Neuronal stem cell (in vitro differentiated cells): Measurements from ENCODE around the gene TSPYL1.
"Not testable (repeated sequence)": the region's sequence is repeated elsewhere in the genome, so short reads cannot be mapped to it uniquely, and the experiment has no call there.

Experiments used
- DNase-seq: peaks from one replicate; pipeline ENCODE4 v3.0.0-alpha.2; 2013; ENCODE audit warnings: low spot score
- H2AFZ ChIP-seq: one replicate; pipeline ENCODE4 v1.6.1; 2013; ENCODE audit warnings: mild to moderate bottlenecking, low read length, inconsistent platforms
- H2AK5ac ChIP-seq: 2 replicates; pipeline ENCODE4 v1.6.1; 2013; ENCODE audit warnings: low read depth, mild to moderate bottlenecking, inconsistent platforms, low read length, moderate library complexity, mixed read lengths
- H2BK120ac ChIP-seq: 2 replicates; pipeline ENCODE4 v1.6.1; 2013; ENCODE audit warnings: low read depth, mild to moderate bottlenecking, inconsistent platforms, low read length, moderate library complexity, mixed read lengths
- H2BK12ac ChIP-seq: one replicate; pipeline ENCODE4 v1.6.1; 2013; ENCODE audit warnings: low read length, inconsistent platforms
- H2BK15ac ChIP-seq: 2 replicates; pipeline ENCODE4 v1.6.1; 2013; ENCODE audit warnings: mild to moderate bottlenecking, low read length, inconsistent platforms, mixed read lengths
- H2BK5ac ChIP-seq: one replicate; pipeline ENCODE4 v1.6.1; 2013; ENCODE audit warnings: inconsistent platforms, mild to moderate bottlenecking, low read length, moderate library complexity
- H3K14ac ChIP-seq: one replicate; pipeline ENCODE4 v1.6.1; 2013; ENCODE audit warnings: low read length, inconsistent platforms
- H3K18ac ChIP-seq: 2 replicates; pipeline ENCODE4 v1.6.1; 2013; ENCODE audit warnings: low read length, inconsistent platforms
- H3K23ac ChIP-seq: 2 replicates; pipeline ENCODE4 v1.6.1; 2013; ENCODE audit warnings: low read depth, mild to moderate bottlenecking, mixed read lengths, low read length, inconsistent platforms; ENCODE audit not compliant: poor library complexity
- H3K27ac ChIP-seq: replicated peaks from 3 replicates; pipeline ENCODE4 v1.5.1; 2013; ENCODE audit warnings: low read length, inconsistent platforms
- H3K27me3 ChIP-seq, 3 experiments: 2 replicates each; pipeline ENCODE4 v1.6.1; 2013; ENCODE audit warnings: low read length in 3 of 3, mild to moderate bottlenecking in 2 of 3, inconsistent platforms in 1 of 3, low read depth in 1 of 3, mixed read lengths in 1 of 3, moderate library complexity in 1 of 3; ENCODE audit not compliant: control insufficient read depth in 3 of 3, insufficient read depth in 3 of 3
- H3K36me3 ChIP-seq, 2 donors: replicated peaks in 1 of 2; 2 replicates each; pipeline ENCODE4 v1.6.1; 2013; ENCODE audit warnings: low read length in 2 of 2; ENCODE audit not compliant: control insufficient read depth in 2 of 2, insufficient read depth in 2 of 2
- H3K4ac ChIP-seq: 2 replicates; pipeline ENCODE4 v1.6.1; 2013; ENCODE audit warnings: inconsistent platforms, mild to moderate bottlenecking, low read length, moderate library complexity
- H3K4me1 ChIP-seq, 2 donors: 1 replicate in 1 of 2; 2 replicates in 1 of 2; pipeline ENCODE4 v1.6.1; 2013; ENCODE audit warnings: low read length in 2 of 2, low read depth in 1 of 2; ENCODE audit not compliant: control insufficient read depth in 2 of 2, insufficient read depth in 1 of 2
- H3K4me2 ChIP-seq: one replicate; pipeline ENCODE4 v1.6.1; 2013; ENCODE audit warnings: mild to moderate bottlenecking, low read length, inconsistent platforms; ENCODE audit not compliant: insufficient read depth, poor library complexity, severe bottlenecking
- H3K4me3 ChIP-seq, 2 donors: 2 replicates each; pipeline ENCODE4 v1.5.1; 2013; ENCODE audit warnings: low read length in 2 of 2, mild to moderate bottlenecking in 2 of 2, inconsistent platforms in 1 of 2, moderate library complexity in 1 of 2
- H3K79me1 ChIP-seq: one replicate; pipeline ENCODE4 v1.6.1; 2013; ENCODE audit warnings: low read depth, mild to moderate bottlenecking, inconsistent platforms, low read length, moderate library complexity
- H3K9ac ChIP-seq: one replicate; pipeline ENCODE4 v1.6.1; 2013; ENCODE audit warnings: mild to moderate bottlenecking, low read depth, low read length, inconsistent platforms; ENCODE audit not compliant: poor library complexity
- H3K9me3 ChIP-seq, 2 donors: replicated peaks in 1 of 2; 2 replicates each; pipeline versions ENCODE3 to v1.6.1; 2013; ENCODE audit warnings: low read length in 2 of 2, mild to moderate bottlenecking in 2 of 2, inconsistent platforms in 1 of 2, low read depth in 1 of 2, mixed read lengths in 1 of 2, moderate library complexity in 1 of 2; ENCODE audit not compliant: control insufficient read depth in 2 of 2, insufficient read depth in 1 of 2
- H4K8ac ChIP-seq: one replicate; pipeline ENCODE4 v1.6.1; 2013; ENCODE audit warnings: low read depth, mild to moderate bottlenecking, inconsistent platforms, low read length, moderate library complexity
- H4K91ac ChIP-seq: one replicate; pipeline ENCODE4 v1.6.1; 2013; ENCODE audit warnings: low read length, low read depth, mild to moderate bottlenecking, inconsistent platforms; ENCODE audit not compliant: poor library complexity
- whole genome bisulfite sequencing, 2 donors: extraction: QIAGEN DNeasy Blood & Tissue Kit; methylation state at CpG; one replicate each; pipeline ENCODE4 v1.1.7; 2013; ENCODE audit warnings: missing lambda C conversion rate in 2 of 2, mixed read lengths in 1 of 2; ENCODE audit not compliant: insufficient read length in 2 of 2, insufficient replicate concordance in 1 of 2; ENCODE audit errors: extremely low coverage in 2 of 2; 5-methylcytosine and 5-hydroxymethylcytosine counted together

The TSPYL1 gene

GRCh38 chr6:116321933-116322332 lies 42.2 kb upstream of the TSPYL1 start:
- H3K9me3 ChIP-seq, H3K18ac ChIP-seq, H3K14ac ChIP-seq, H3K36me3 ChIP-seq, H3K4me1 ChIP-seq, H3K23ac ChIP-seq, H2BK120ac ChIP-seq, H2BK12ac ChIP-seq, H3K27ac ChIP-seq, H4K8ac ChIP-seq, H3K4me2 ChIP-seq, H3K9ac ChIP-seq, H2BK15ac ChIP-seq, H3K79me1 ChIP-seq, H2BK5ac ChIP-seq, H4K91ac ChIP-seq, H2AFZ ChIP-seq, H3K27me3 ChIP-seq, H3K4me3 ChIP-seq, H3K4ac ChIP-seq, H2AK5ac ChIP-seq, DNase-seq: not testable (repeated sequence)
- WGBS, 2 donors: no CpG with 5 or more reads among the region's 13 CpGs

GRCh38 chr6:116316772-116317467 lies 37.2 kb upstream of the TSPYL1 start:
- Histone ChIP-seq H3K4ac (no peak overlapping the region), H2BK15ac (no peak overlapping the region), H3K36me3 (no peaks in the 10 kb centered on the region), H3K14ac (no peak overlapping the region), H3K4me2 (no peak overlapping the region), H2BK120ac (no peak overlapping the region), H3K9ac (no peak overlapping the region), H3K4me3 (no peak overlapping the region), H3K27ac (no peak overlapping the region), H2AFZ (no peak overlapping the region), H3K23ac (no peak overlapping the region), H2BK5ac (no peak overlapping the region), H4K8ac (no peak overlapping the region), H3K79me1 (no peaks in the 10 kb centered on the region), H2AK5ac (no peak overlapping the region), H3K18ac (no peak overlapping the region), H3K4me1 (no peaks in the 10 kb centered on the region), H3K9me3 (no peaks in the 10 kb centered on the region), H4K91ac (no peak overlapping the region), H2BK12ac (no peak overlapping the region), H3K27me3 (no peaks in the 10 kb centered on the region)
- WGBS, 2 donors: no CpG with 5 or more reads among the region's 2 CpGs
- no peak for DNase-seq

- Histone ChIP-seq H4K91ac (no peak overlapping the region), H3K79me1 (no peaks in the 10 kb centered on the region), H3K9me3 (peaks cover 0 to 2% of the 10 kb centered on the region in 2 donors), H3K36me3 (no peaks in the 10 kb centered on the region), H2BK12ac (no peak overlapping the region), H2AK5ac (no peak overlapping the region), H2BK15ac (no peak overlapping the region), H3K4ac (no peak overlapping the region), H2BK5ac (no peak overlapping the region), H3K23ac (no peak overlapping the region), H3K27me3 (no peaks in the 10 kb centered on the region), H2AFZ (no peak overlapping the region), H3K18ac (no peak overlapping the region), H3K9ac (no peak overlapping the region), H2BK120ac (no peak overlapping the region), H3K27ac (no peak overlapping the region), H4K8ac (no peak overlapping the region), H3K4me2 (no peak overlapping the region), H3K4me3 (no peak overlapping the region), H3K14ac (no peak overlapping the region), H3K4me1 (no peaks in the 10 kb centered on the region)
- DNase-seq: no peak
These were observed 35.1 kb upstream of the TSPYL1 start for GRCh38 chr6:116314878-116315277.

- peaks cover 2 to 4% of the 10 kb centered on the region in 2 donors for H3K9me3 ChIP-seq
- H2BK5ac ChIP-seq: no peak overlapping the region
- no peak overlapping the region for H2BK12ac ChIP-seq
- H3K4me1 ChIP-seq: no peaks in the 10 kb centered on the region
- no peak overlapping the region for H2BK120ac ChIP-seq
- no peak overlapping the region for H3K14ac ChIP-seq
- H3K23ac ChIP-seq: no peak overlapping the region
- no peak overlapping the region for H2BK15ac ChIP-seq
- no peak overlapping the region for H3K4me2 ChIP-seq
- no peak overlapping the region for H4K8ac ChIP-seq
- H4K91ac ChIP-seq: no peak overlapping the region
- no peaks in the 10 kb centered on the region for H3K36me3 ChIP-seq
- H3K9ac ChIP-seq: no peak overlapping the region
- H2AK5ac ChIP-seq: no peak overlapping the region
- no peak for DNase-seq
- H2AFZ ChIP-seq: no peak overlapping the region
- no peaks in the 10 kb centered on the region for H3K79me1 ChIP-seq
- H3K27me3 ChIP-seq: no peaks in the 10 kb centered on the region
- no peak overlapping the region for H3K18ac ChIP-seq
- H3K4me3 ChIP-seq: no peak overlapping the region
- no peak overlapping the region for H3K4ac ChIP-seq
- no peak overlapping the region for H3K27ac ChIP-seq
These were observed 34.5 kb upstream of the TSPYL1 start for GRCh38 chr6:116314218-116314617.
